Skeletal muscle tissue (tissue), 4 donors: ENCODE results near the gene ZNF578. TPM values are rescaled to one million over a fixed set of nuclear protein-coding genes. Genes with fewer than 3 reads are reported as not detected.
A peak's percentile ranks its signal among the peaks of the same experiment; 100 is the strongest.
"Not testable (repeated sequence)": the region's sequence is repeated elsewhere in the genome, so short reads cannot be mapped to it uniquely, and the experiment has no call there.

Experiments
- H3K27ac ChIP-seq: one replicate; pipeline ENCODE4 v1.7.0; 2013; ENCODE audit warnings: mild to moderate bottlenecking, low read depth, low read length, inconsistent platforms
- H3K27me3 ChIP-seq, 3 donors: one replicate each; pipeline ENCODE4 v1.7.0; 2013; ENCODE audit warnings: low read length in 3 of 3; ENCODE audit not compliant: control insufficient read depth in 3 of 3, insufficient read depth in 3 of 3
- H3K36me3 ChIP-seq, 3 donors: one replicate each; pipeline ENCODE4 v1.7.0; 2013; ENCODE audit warnings: low read length in 3 of 3; ENCODE audit not compliant: control insufficient read depth in 3 of 3, insufficient read depth in 3 of 3
- H3K4me1 ChIP-seq, 3 donors: one replicate each; pipeline ENCODE4 v1.7.0; 2013; ENCODE audit warnings: low read length in 3 of 3, mild to moderate bottlenecking in 3 of 3; ENCODE audit not compliant: control insufficient read depth in 3 of 3, insufficient read depth in 3 of 3
- H3K4me3 ChIP-seq, 3 donors: one replicate each; pipeline ENCODE4 v1.7.0; 2013; ENCODE audit warnings: low read length in 3 of 3
- H3K9ac ChIP-seq, 3 donors: one replicate each; pipeline ENCODE4 v1.7.0; 2013; ENCODE audit warnings: low read length in 3 of 3, mild to moderate bottlenecking in 3 of 3, moderate library complexity in 2 of 3, low read depth in 1 of 3
- H3K9me3 ChIP-seq, 3 donors: one replicate each; pipeline ENCODE4 v1.7.0; 2013; ENCODE audit warnings: low read length in 3 of 3; ENCODE audit not compliant: control insufficient read depth in 3 of 3
- total RNA-seq: library from RNA; depleted of rRNA; stranded (reverse); fragments of >200 nt; gene quantifications from one replicate; pipeline ENCODE4 v1.2.3, GENCODE V29; 2014
- donor health status: Osteomylitis.

ZNF578 gene
- total RNA-seq, 1 donor from 2014 or later: 5.7 TPM

DNA sequence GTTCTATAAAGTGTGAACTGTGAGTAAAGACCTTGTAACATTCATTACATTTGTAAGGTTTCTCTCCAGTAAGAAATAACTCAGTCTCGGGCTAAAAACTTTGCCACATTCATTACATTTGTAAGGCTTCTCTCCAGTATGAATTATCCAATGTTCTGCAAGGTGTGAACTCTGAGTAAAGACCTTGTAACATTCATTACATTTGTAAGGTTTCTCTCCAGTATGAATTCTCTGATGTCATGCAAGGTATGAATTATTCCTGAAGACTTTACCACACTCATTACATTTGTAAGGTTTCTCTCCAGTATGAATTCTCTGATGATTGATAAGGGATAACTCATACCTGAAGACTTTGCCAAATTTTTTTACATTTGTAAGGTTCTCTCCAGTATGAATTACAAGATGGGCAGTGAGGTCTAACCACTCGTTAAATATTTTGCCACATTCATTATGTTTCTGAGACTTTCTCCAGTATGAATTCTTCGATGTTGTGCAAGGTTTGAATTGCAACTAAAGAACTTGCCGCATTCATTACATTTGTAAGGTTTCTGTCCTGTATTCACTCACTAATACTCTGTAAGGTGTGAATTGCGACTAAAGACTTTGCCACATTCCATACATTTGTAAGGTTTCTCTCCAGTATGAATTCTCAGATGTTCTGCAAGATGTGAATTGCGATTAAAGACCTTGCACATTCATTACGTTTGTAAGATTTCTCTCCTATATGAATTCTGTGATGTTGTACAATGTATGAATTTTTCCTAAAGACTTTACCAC lies 21.2 kb downstream of the ZNF578 start:
- Histone ChIP-seq H3K27ac (no peak overlapping the region), H3K4me1 (no peaks in the 10 kb centered on the region), H3K4me3 (peak overlapping the region; percentile 18 to 39 (median 23)), H3K27me3 (no peaks in the 10 kb centered on the region), H3K9ac (no peak overlapping the region), H3K9me3 (peaks cover 55 to 76% (median 67%) of the 10 kb centered on the region in 3 donors), H3K36me3 (peaks cover 0 to 2% (median 0%) of the 10 kb centered on the region in 3 donors)

DNA sequence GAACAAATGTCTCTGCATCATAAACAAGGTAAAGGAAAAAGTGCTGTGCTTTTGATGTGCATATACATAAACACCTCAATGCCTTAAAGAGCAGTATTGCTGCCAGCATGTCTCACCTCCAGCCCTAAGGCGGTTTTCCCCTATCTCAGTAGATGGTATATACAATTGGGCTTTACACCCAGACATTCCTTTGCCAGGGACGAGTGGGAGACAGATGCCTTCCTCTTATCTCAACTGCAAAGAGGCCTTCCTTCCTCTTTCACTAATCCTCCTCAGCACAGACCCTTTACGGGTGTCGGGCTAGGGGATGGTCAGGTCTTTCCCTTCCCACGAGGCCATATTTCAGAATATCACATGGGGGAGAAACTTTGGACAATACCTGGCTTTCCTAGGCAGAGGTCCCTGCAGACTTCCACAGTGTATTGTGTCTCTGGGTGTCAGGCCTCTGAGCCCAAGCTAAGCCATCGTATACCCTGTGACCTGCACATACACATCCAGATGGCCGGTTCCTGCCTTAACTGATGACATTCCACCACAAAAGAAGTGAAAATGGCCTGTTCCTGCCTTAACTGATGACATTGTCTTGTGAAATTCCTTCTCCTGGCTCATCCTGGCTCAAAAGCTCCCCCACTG lies 30.9 kb downstream of the ZNF578 start:
- H3K27ac ChIP-seq, H3K36me3 ChIP-seq, H3K9me3 ChIP-seq, H3K4me1 ChIP-seq, H3K9ac ChIP-seq, H3K27me3 ChIP-seq, H3K4me3 ChIP-seq: not testable (repeated sequence)

DNA sequence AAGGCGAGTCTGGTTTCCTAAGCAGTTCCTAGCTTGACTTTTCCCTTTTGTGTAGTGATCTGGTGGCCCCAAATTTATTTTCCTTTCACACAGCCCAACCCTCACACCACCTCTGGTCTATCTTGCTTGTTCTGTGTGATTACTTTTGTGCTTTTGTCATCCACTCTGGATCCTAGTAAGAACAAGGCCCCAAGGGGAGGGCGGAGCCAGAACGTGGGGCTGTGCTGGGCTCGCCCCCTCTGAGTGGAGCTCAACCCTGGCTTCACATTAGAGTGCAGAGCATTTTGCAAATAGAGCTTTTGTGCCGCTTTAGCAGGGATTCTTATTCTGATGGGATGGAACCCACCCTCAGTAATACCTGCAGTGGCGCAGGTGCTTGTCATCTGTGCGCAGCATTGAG lies 31.7 kb downstream of the ZNF578 start:
- H3K4me3 ChIP-seq, H3K27me3 ChIP-seq, H3K4me1 ChIP-seq, H3K9me3 ChIP-seq, H3K27ac ChIP-seq, H3K9ac ChIP-seq, H3K36me3 ChIP-seq: not testable (repeated sequence)

DNA sequence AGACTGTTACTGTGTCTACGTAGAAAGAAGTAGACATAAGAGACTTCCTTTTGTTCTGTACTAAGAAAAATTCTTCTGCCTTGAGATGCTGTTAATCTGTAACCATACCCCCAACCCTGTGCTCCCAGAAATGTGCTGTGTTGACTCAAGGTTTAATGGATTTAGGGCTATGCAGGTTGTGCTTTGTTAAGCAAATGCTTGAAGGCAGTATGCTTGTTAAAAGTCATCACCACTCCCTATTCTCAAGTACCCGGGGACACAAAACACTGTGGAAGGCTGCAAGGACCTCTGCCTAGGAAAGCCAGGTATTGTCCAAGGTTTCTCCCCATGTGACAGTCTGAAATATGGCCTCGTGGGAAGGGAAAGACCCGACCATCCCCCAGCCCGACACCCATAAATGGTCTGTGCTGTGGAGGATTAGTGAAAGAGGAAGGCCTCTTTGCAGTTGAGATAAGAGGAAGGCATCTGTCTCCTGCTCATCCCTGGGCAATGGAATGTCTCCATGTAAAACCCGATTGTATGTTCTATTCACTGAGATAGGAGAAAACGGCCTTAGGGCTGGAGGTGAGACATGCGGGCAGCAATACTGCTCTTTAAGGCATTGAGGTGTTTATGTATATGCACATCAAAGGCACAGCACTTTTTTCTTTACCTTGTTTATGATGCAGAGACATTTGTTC lies 32.3 kb downstream of the ZNF578 start:
- H3K9ac ChIP-seq, H3K27me3 ChIP-seq, H3K4me1 ChIP-seq, H3K9me3 ChIP-seq, H3K36me3 ChIP-seq, H3K4me3 ChIP-seq, H3K27ac ChIP-seq: not testable (repeated sequence)

DNA sequence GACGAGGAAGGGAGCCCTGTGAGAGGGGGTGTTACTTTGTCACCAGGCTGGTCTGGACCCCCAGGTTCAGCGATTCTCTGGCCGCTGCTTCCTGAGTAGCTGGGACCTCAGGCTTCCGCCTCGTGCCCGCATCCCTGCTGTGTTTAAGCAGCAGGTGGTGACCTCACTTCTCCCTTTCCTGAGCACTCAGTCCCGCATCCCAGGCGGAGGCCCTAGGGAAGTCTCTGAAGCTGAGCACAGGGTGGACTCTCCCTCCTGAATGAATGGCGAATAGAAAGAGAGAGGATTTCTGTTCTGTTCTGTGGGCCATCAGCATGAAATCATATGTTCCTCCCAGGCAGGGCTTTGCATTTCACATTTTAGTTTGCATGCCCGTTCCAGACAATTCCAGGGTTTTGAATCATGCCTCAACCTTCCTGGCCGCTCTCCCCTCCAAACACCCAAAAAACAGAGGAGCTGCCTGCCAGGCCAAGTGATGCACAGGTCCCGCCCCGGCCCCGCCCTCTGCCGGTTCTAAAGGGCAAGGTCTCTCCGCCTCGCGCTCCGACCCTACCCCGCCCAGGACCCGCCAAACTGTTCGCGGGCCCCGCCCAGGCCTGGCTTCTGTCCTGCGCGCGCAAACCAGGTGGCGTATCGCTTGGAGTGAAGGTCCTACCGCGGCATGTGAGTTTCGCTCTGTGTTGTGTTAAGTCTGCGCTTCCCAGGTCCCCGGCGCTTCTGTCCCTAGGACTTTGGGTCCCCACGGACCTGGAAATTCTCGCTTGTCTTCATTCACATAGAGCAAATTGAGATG lies 39.0 kb downstream of the ZNF578 start:
- H3K4me3 ChIP-seq: peak overlapping the region in 1 of 3 donors; percentile 49
- H3K27ac ChIP-seq: no peak overlapping the region
- H3K27me3 ChIP-seq: no peaks in the 10 kb centered on the region
- peaks cover 0 to 2% (median 0%) of the 10 kb centered on the region in 3 donors for H3K36me3 ChIP-seq
- peaks cover 3 to 6% (median 4%) of the 10 kb centered on the region in 3 donors for H3K9me3 ChIP-seq
- no peak overlapping the region for H3K9ac ChIP-seq
- H3K4me1 ChIP-seq: no peaks in the 10 kb centered on the region

DNA sequence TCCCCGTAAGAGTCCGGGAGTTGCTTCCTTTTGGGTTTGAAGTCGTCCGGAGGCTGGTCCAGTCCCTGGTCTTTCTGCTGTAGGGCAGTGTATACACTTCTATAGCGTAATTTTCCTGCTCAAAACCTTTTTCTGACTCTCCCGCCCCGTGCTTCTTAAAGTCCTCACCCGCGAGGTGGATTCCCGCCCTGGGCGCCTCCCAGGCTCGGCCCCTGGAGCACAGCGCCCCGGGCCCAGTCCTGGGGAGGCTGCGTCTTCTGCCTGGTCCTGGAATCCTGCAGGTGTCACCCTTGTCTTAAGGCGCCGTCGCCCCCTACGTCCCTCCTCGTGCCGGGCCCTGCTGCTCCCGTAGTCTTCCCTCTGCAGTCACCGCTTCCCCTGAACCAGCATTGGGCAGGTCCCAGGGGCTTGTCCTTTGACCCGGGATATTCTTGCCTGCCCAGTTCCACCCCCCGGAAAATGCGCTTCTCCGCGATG lies 39.7 kb downstream of the ZNF578 start:
- H3K4me3 ChIP-seq: peak overlapping the region in 1 of 3 donors; percentile 49
- no peak overlapping the region for H3K9ac ChIP-seq
- no peak overlapping the region for H3K27ac ChIP-seq
- no peaks in the 10 kb centered on the region for H3K4me1 ChIP-seq
- H3K36me3 ChIP-seq: peaks cover 0 to 2% (median 0%) of the 10 kb centered on the region in 3 donors
- H3K9me3 ChIP-seq: peaks cover 3 to 6% (median 4%) of the 10 kb centered on the region in 3 donors
- H3K27me3 ChIP-seq: no peaks in the 10 kb centered on the region

DNA sequence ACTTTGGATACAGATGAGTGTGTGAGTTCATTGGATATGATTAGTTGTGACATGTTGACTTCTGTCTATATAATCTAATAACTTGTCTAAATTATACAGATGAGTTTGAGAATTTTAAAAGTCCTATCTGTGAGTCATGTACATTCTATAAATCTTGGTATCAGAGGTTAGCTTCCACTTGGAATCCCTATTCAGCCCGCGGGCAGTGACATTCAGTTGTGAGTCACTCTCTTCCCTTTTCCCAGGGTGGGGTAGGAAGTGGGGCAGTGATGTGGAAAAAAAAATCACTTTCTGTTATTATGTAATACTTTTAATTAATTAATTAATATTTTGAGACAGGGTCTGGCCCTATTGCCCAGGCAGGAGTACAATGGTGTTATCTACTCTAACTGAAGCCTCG lies 41.2 kb downstream of the ZNF578 start:
- Histone ChIP-seq H3K4me1 (no peaks in the 10 kb centered on the region), H3K9ac (no peak overlapping the region), H3K27ac (no peak overlapping the region), H3K9me3 (peaks cover 4 to 11% (median 7%) of the 10 kb centered on the region in 3 donors), H3K36me3 (peaks cover 0 to 2% (median 0%) of the 10 kb centered on the region in 3 donors), H3K27me3 (no peaks in the 10 kb centered on the region), H3K4me3 (no peak overlapping the region)

DNA sequence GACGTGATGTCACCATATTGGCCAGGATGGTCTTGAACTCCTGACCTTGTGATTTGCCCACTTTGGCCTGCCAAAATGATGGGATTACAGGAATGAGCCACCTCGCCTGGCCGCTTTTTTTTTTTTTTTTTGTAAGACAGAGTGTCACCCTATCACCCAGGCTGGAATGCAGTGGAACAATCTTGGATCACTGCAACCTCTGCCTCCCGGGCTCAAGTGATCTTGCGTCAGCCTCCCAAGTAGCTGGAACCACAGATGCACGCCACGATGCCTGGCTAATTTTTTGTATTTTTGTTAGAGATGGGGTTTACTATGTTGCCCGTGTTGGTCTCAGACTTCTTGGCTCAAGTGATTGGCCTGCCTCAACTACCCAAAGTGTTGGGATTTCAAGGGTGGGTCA lies 45.2 kb downstream of the ZNF578 start:
- no peaks in the 10 kb centered on the region for H3K4me1 ChIP-seq
- H3K36me3 ChIP-seq: peaks cover 5% of the 10 kb centered on the region in 3 donors
- H3K27ac ChIP-seq: no peak overlapping the region
- no peak overlapping the region for H3K9ac ChIP-seq
- no peaks in the 10 kb centered on the region for H3K27me3 ChIP-seq
- H3K9me3 ChIP-seq: peaks cover 4 to 7% (median 6%) of the 10 kb centered on the region in 3 donors
- no peak overlapping the region for H3K4me3 ChIP-seq

DNA sequence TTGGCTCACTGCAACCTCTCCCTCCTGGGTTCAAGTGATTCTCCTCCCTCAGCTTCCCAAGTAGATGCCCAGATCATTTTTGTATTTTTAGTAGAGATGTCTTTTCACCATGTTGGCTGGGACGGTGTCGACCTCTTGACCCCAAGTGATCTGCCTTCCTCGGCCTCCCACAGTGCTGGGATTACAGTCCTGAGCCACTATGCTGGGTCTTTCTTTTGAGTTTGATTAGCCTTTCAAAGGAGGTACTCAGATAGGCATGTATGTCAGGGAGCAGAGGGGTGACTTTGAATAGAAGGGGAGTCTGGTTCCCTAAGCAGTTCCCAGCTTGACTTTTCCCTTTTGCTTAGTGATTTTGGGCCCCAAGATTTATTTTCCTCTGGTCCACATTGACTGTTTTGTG lies 47.1 kb downstream of the ZNF578 start:
- H3K9ac ChIP-seq, H3K4me3 ChIP-seq, H3K36me3 ChIP-seq, H3K27me3 ChIP-seq, H3K4me1 ChIP-seq, H3K9me3 ChIP-seq, H3K27ac ChIP-seq: not testable (repeated sequence)
